ENCODE measurements around the gene ARL6IP6.

Gene ARL6IP6

GRCh38 chr2:152811916-152812315 lies 93.5 kb downstream of the ARL6IP6 start:
- no peak for DNase-seq

Measured in activated T-cell treated with anti-CD3 and anti-CD28 coated beads, Interleukin-2, amount 50 U/mL, for 48 hours (primary cell).